ENCODE results near the gene SNF8. TPM values are rescaled to one million over a fixed set of nuclear protein-coding genes. Genes with fewer than 3 reads are reported as not detected.

SNF8 gene
- total RNA-seq, 1 experiment from 2014 or later, result 198 TPM

DNA sequence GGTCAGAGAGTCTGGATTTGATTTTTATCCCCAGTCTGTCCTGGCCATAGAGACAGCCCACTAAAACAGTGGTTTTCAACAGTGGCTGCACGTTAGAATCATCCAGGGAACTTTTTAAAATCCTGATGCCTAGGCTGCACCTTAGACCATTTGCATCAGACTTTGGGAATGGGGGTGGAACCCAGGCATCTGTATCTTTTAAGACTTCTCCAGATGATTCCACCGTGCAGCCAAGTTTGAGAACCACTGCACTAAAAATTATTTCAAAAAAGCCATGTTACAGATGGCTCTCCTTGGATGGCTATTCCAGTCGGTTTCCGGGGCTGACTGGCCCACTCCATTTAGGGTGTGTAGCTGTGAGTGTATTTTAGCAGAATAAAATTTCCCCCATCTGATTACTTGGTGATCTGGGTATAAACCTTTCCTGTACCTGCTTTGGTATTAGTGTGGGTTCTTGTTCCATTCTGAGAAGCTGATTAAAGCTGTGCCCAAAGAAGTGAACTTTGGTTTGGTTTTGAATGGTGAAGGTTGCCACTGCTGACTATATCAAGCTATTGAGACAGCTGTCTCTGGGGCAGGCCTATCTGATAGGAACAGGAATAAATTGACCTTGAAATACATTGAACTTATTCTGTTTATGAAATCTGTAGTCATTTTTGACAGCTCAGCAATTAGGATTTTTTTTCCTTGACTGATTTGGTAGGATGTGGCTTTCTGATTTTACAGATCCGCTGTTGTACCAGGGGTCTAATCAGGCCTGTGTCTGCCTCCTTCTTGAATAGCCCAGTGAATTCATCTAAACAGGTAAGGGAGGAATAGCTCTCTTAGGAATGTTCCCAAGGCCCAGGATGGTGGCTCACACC, 50.8 kb downstream of the SNF8 start:
- H3K4me1 Mint-ChIP-seq (ENCODE audit: low read depth, unreplicated experiment), result peaks cover 7% of the 10 kb centered on the region
- peaks cover 53% of the 10 kb centered on the region for H3K36me3 Mint-ChIP-seq (ENCODE audit: insufficient read depth, unreplicated experiment)
- no TSS peak for BruUV-seq (replicated peaks)
- H3K9me3 Mint-ChIP-seq (ENCODE audit: low read depth, unreplicated experiment), result no peaks in the 10 kb centered on the region
- intact Hi-C loops (cut with micrococcal nuclease; ENCODE audit: unreplicated experiment), result loop anchor here (5.0 kb wide), 1 partner anchor 138 kb away; no protein-coding TSS in a partner anchor
- H3K27me3 Mint-ChIP-seq (ENCODE audit: unreplicated experiment), result peaks cover 8% of the 10 kb centered on the region
- DNase-seq, result no peak
- H3K4me3 Mint-ChIP-seq (ENCODE audit: low read depth, unreplicated experiment), result peak overlapping the region; percentile 98
- peak overlapping the region; percentile 98 for H3K27ac Mint-ChIP-seq (ENCODE audit: unreplicated experiment)
- TF ChIP-seq, protein P1, sequence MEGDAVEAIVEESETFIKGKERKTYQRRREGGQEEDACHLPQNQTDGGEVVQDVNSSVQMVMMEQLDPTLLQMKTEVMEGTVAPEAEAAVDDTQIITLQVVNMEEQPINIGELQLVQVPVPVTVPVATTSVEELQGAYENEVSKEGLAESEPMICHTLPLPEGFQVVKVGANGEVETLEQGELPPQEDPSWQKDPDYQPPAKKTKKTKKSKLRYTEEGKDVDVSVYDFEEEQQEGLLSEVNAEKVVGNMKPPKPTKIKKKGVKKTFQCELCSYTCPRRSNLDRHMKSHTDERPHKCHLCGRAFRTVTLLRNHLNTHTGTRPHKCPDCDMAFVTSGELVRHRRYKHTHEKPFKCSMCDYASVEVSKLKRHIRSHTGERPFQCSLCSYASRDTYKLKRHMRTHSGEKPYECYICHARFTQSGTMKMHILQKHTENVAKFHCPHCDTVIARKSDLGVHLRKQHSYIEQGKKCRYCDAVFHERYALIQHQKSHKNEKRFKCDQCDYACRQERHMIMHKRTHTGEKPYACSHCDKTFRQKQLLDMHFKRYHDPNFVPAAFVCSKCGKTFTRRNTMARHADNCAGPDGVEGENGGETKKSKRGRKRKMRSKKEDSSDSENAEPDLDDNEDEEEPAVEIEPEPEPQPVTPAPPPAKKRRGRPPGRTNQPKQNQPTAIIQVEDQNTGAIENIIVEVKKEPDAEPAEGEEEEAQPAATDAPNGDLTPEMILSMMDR (IDR thresholded peaks at IDR 0.05; ENCODE audit: unreplicated experiment), result no peak
- CTCF ChIA-PET, result interaction anchor here (0.6 to 3.3 kb wide), 7 partner anchors 10 to 139 kb away, joined by 3 to 25 read pairs (median 3); partner anchors contain the start of gene UBE2Z

DNA sequence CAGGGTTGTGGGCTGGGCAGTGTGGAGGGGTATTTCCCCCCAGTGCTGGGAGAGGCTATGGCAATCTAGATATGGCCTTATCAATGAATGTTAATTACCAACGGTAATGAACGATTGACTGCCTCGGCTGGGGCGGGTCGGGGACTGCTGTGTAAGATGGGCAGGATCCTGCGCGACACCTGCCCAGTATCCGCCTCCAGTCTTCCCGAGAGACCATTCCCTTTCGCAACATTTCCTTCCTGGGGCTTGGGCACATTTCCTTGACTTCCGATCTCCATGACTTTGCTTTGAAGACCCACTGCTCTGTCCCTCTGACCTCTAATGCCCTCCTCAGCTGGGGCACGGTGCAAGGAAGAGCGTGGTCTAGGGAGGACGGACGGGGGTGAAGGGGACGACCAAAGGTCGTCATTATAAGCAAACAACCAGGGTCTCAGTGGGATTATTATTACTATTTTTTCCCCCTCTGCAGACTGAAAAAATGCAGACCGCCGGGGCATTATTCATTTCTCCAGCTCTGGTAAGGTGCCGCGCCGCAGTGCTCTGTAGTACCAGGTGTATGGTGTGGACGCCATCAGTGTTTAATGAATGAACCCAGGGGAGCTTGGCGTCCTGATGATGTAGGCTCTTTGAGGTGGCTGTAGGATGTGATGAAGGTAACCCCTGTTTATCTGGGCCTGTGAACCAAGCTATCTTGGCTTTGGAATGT, 51.5 kb downstream of the SNF8 start:
- peaks cover 8% of the 10 kb centered on the region for H3K27me3 Mint-ChIP-seq (ENCODE audit: unreplicated experiment)
- H3K27ac Mint-ChIP-seq (ENCODE audit: unreplicated experiment), result peak overlapping the region; percentile 98
- CTCF ChIA-PET, result interaction anchor here (0.6 to 3.3 kb wide), 20 partner anchors 9 to 777 kb away, joined by 3 to 25 read pairs (median 4); partner anchors contain the start of gene UBE2Z
- H3K4me1 Mint-ChIP-seq (ENCODE audit: low read depth, unreplicated experiment), result peaks cover 7% of the 10 kb centered on the region
- TF ChIP-seq, protein P1 (IDR thresholded peaks at IDR 0.05; ENCODE audit: unreplicated experiment), result no peak
- DNase-seq, result no peak
- H3K4me3 Mint-ChIP-seq (ENCODE audit: low read depth, unreplicated experiment), result peak overlapping the region; percentile 98
- TSS peak; percentile 54 for BruUV-seq (replicated peaks)
- intact Hi-C loops (cut with micrococcal nuclease; ENCODE audit: unreplicated experiment), result loop anchor here (5.0 kb wide), 1 partner anchor 139 kb away; no protein-coding TSS in a partner anchor
- no peaks in the 10 kb centered on the region for H3K9me3 Mint-ChIP-seq (ENCODE audit: low read depth, unreplicated experiment)
- peaks cover 46% of the 10 kb centered on the region for H3K36me3 Mint-ChIP-seq (ENCODE audit: insufficient read depth, unreplicated experiment)

DNA sequence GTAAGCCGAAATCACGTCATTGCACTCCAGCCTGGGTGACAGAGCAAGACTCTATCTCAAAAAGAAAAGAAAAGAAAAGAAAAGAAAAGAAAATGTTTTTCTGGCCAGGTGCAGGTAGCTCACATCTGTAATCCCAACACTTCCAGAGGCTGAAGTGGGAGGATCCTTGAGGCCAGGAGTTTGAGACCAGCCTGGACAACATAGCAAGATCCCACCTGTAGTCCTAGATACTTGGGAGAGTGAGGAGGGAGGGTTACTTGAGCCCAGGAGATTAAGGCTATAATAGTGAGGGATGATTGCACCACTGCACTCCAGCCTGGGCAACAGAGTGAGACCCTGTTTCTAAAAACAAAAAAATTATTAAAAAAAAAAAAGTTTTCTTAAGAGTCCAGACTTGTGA, 54.6 kb downstream of the SNF8 start:
- no peaks in the 10 kb centered on the region for H3K9me3 Mint-ChIP-seq (ENCODE audit: low read depth, unreplicated experiment)
- peaks cover 8% of the 10 kb centered on the region for H3K27me3 Mint-ChIP-seq (ENCODE audit: unreplicated experiment)
- no peak overlapping the region for H3K27ac Mint-ChIP-seq (ENCODE audit: unreplicated experiment)
- H3K4me1 Mint-ChIP-seq (ENCODE audit: low read depth, unreplicated experiment), result peaks cover 7% of the 10 kb centered on the region
- no peak for DNase-seq
- peaks cover 32% of the 10 kb centered on the region for H3K36me3 Mint-ChIP-seq (ENCODE audit: insufficient read depth, unreplicated experiment)
- CTCF ChIA-PET, result interaction anchor here (1.6 kb wide), 1 partner anchor 11 kb away, joined by 5 read pairs; no protein-coding TSS in a partner anchor
- intact Hi-C loops (cut with micrococcal nuclease; ENCODE audit: unreplicated experiment), result loop anchor here (5.0 kb wide), 1 partner anchor 142 kb away; no protein-coding TSS in a partner anchor
- TF ChIP-seq, protein P1 (IDR thresholded peaks at IDR 0.05; ENCODE audit: unreplicated experiment), result no peak
- no peak overlapping the region for H3K4me3 Mint-ChIP-seq (ENCODE audit: low read depth, unreplicated experiment)
- BruUV-seq (replicated peaks), result no TSS peak

DNA sequence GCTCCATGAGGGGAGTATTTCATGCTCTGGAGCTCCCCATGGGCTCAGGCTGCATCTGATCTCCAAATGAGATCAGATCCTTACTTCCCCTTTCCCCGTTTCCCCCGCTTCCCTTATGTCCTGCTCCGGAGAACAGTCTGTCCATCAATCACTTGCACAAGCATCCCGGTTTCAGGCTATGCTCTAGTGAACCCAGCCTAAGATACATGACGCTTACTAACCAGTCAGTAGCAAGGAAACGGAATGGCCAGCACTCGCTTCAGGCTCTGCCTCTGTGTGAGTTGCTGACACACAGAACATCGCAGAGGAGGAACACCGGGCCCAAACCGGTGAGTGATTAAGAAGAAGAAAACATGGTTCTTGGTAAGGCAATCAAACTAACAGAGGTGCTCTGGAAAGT, 61.5 kb downstream of the SNF8 start:
- DNase-seq, result no peak

More for the DNA sequence above, 61.5 kb downstream of the SNF8 start:
- H3K9me3 Mint-ChIP-seq (ENCODE audit: low read depth, unreplicated experiment), result no peaks in the 10 kb centered on the region
- BruUV-seq (replicated peaks), result no TSS peak
- H3K4me3 Mint-ChIP-seq (ENCODE audit: low read depth, unreplicated experiment), result no peak overlapping the region
- intact Hi-C loops (cut with micrococcal nuclease; ENCODE audit: unreplicated experiment), result no loop called here
- TF ChIP-seq, protein P1 (IDR thresholded peaks at IDR 0.05; ENCODE audit: unreplicated experiment), result no peak
- no peak overlapping the region for H3K27ac Mint-ChIP-seq (ENCODE audit: unreplicated experiment)
- H3K4me1 Mint-ChIP-seq (ENCODE audit: low read depth, unreplicated experiment), result no peaks in the 10 kb centered on the region
- CTCF ChIA-PET, result interaction anchor here (0.6 to 1.9 kb wide), 6 partner anchors 10 to 437 kb away, joined by 3 to 9 read pairs (median 4); partner anchors contain the start of gene ATP5MC1
- no peaks in the 10 kb centered on the region for H3K27me3 Mint-ChIP-seq (ENCODE audit: unreplicated experiment)
- H3K36me3 Mint-ChIP-seq (ENCODE audit: insufficient read depth, unreplicated experiment), result no peaks in the 10 kb centered on the region

Measured in Calu3 (cell line).